ENCODE data around the gene STK16. TPM values are rescaled to one million over a fixed set of nuclear protein-coding genes. Genes with fewer than 3 reads are reported as not detected.

STK16 gene
- total RNA-seq, 3 donors from 2014 or later, result 13.1 to 18.1 (median 16.4) TPM

DNA sequence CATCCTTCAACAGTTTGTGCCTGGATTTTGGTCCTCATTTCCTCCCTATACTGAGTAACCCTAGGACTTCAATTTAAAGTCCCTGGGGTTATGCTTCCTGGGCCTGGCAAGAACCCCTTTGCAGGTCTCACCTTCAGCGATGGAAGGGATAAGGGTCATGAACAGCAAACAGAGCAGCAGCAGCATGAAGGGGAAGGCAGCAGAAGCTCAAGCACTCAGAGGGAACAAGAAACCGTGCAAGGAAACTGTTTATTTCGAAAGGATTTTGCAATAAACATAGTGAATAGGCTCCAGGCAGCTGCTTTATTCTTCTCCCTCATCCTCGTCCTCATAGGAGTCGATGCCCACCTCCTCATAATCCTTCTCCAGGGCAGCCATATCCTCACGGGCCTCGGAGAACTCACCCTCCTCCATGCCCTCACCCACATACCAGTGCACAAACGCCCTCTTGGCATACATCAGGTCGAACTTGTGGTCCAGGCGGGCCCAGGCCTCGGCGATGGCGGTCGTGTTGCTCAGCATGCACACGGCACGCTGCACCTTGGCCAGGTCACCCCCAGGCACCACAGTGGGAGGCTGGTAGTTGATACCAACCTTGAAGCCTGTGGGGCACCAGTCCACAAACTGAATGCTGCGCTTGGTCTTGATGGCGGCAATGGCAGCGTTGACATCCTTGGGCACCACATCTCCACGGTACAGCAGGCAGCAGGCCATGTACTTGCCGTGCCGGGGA lies 4.9 kb downstream of the STK16 start:
- TF ChIP-seq CTCF (IDR thresholded peaks at IDR 0.05) (no peak), POLR2AphosphoS5 (IDR thresholded peaks at IDR 0.05) (no peak), POLR2A (IDR thresholded peaks at IDR 0.05) (no peak)
- peak overlapping the region in 1 of 3 donors; percentile 43 for H3K4me3 ChIP-seq
- H3K27ac ChIP-seq, result peak overlapping the region; percentile 93 to 98
- peaks cover 19 to 24% of the 10 kb centered on the region in 2 donors for H3K4me1 ChIP-seq
- H3K27me3 ChIP-seq, result no peaks in the 10 kb centered on the region
- DNase-seq (ENCODE audit: low spot score in 2 of 2), result no peak
- no peaks in the 10 kb centered on the region for H3K9me3 ChIP-seq
- H3K36me3 ChIP-seq, result no peaks in the 10 kb centered on the region
- intact Hi-C loops (cut with DNase I; ENCODE audit: low total_unique reads), result no loop called here

DNA sequence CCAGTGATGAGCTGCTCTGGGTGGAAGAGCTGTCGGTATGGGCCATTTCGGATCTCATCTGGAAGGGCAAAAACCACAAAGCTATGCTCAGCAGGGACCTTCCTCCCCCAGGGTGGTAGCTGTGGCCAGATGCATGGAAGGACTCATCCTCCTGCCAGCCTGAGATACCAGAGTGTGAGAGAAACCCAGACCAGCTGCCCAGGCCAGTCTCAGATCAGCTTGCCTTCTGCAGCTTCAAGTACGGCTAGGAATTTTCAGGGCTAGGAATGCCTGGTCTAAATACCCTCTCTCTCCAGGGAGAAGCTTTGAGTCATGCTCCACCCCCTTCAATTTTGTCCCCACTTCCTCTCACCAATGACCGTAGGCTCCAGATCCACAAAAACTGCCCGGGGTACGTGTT lies 6.4 kb downstream of the STK16 start:
- Histone ChIP-seq H3K4me1 (peaks cover 19 to 24% of the 10 kb centered on the region in 2 donors), H3K36me3 (no peaks in the 10 kb centered on the region), H3K9me3 (no peaks in the 10 kb centered on the region), H3K27me3 (no peaks in the 10 kb centered on the region), H3K4me3 (peak overlapping the region in 1 of 3 donors; percentile 76), H3K27ac (peak overlapping the region; percentile 93 to 98)
- intact Hi-C loops (cut with DNase I; ENCODE audit: low total_unique reads), result no loop called here
- TF ChIP-seq POLR2AphosphoS5 (IDR thresholded peaks at IDR 0.05) (no peak), CTCF (IDR thresholded peaks at IDR 0.05) (no peak), POLR2A (IDR thresholded peaks at IDR 0.05) (no peak)
- no peak for DNase-seq (ENCODE audit: low spot score in 2 of 2)

DNA sequence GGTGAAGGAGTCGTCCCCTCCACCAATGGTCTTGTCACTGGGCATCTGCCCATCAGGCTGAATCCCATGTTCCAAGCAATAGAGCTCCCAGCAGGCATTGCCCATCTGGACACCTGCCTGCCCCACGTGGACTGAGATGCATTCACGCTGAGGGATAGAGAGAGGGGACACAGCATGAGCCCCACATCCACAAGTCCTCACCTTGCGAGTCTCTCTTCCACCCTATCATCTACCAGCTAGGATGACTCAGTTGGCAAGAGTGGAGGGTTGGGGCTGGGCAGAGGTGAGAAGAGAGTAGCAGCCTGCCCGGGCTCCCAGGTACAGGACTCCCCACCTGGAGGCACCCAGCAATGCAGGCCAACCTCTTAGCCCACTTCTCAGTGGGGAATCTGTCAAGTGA lies 6.8 kb downstream of the STK16 start:
- intact Hi-C loops (cut with DNase I; ENCODE audit: low total_unique reads), result no loop called here
- H3K4me1 ChIP-seq, result peaks cover 19 to 24% of the 10 kb centered on the region in 2 donors
- no peaks in the 10 kb centered on the region for H3K27me3 ChIP-seq
- H3K4me3 ChIP-seq, result peak overlapping the region; percentile 55 to 76 (median 69)
- no peaks in the 10 kb centered on the region for H3K9me3 ChIP-seq
- H3K27ac ChIP-seq, result peak overlapping the region; percentile 93 to 98
- no peak for DNase-seq (ENCODE audit: low spot score in 2 of 2)
- no peaks in the 10 kb centered on the region for H3K36me3 ChIP-seq
- TF ChIP-seq CTCF (IDR thresholded peaks at IDR 0.05) (no peak), POLR2AphosphoS5 (IDR thresholded peaks at IDR 0.05) (no peak), POLR2A (IDR thresholded peaks at IDR 0.05) (no peak)

GRCh38 chr2:219252570-219252899 lies 7.3 kb downstream of the STK16 start:
- Histone ChIP-seq H3K4me3 (peak overlapping the region; percentile 55 to 76 (median 69)), H3K36me3 (no peaks in the 10 kb centered on the region), H3K4me1 (peaks cover 19 to 23% of the 10 kb centered on the region in 2 donors), H3K9me3 (no peaks in the 10 kb centered on the region), H3K27ac (peak overlapping the region; percentile 93 to 98), H3K27me3 (no peaks in the 10 kb centered on the region)
- DNase-seq (ENCODE audit: low spot score in 2 of 2), result no peak
- TF ChIP-seq CTCF (IDR thresholded peaks at IDR 0.05) (no peak), POLR2A (IDR thresholded peaks at IDR 0.05) (no peak), POLR2AphosphoS5 (IDR thresholded peaks at IDR 0.05) (no peak)
- intact Hi-C loops (cut with DNase I; ENCODE audit: low total_unique reads), result no loop called here

DNA sequence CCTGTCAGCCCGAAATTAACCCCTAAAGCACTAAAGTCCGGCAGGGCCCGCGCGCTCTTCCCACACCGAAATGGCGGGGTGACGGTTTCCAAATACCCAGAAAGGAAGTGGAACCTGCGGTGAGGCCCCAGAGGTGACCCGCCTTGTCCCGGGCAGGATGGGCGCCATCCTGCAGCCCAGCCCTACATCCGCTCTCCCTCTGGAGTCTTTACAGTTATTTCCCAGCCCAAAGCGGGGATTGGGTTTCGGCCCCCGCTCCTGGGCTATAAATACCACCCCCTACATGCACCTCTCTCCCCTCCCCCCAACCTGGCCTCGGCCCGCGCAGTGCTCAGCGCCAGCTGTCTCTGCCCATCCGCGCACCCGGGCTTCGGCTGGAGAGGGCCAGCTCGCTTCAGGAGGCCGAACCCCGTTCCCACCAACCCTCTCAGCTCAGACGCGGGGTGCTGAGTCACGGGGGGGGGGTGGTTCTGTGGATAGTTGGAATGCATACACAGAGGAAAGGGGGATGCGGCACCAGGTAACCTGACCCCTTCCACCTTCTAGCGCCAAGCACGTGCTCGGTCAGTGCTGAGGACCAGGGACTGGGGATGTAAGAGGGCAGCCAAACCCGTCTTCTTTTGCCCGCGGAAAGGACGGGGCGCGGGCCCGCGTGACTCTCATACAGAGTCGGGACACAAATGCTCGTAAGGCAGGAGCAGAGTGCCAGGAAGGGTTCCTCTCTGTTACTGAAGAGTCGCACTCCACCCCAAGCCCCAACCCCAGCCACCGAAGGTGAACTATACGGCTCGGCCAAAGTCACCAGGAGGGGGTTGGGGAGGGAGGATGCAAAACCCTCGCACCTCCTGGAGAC lies 7.8 kb downstream of the STK16 start, which contains the start of gene TUBA4B:
Gene TUBA4B, plus strand, starts transcription at position 344 of the 853 bp plus-strand sequence. Its CDS starts 165 bp downstream, at position 509.
- no peak for DNase-seq (ENCODE audit: low spot score in 2 of 2)

More for the DNA sequence above, 7.8 kb downstream of the STK16 start, which contains the start of gene TUBA4B:
- Histone ChIP-seq H3K4me1 (peaks cover 17 to 18% of the 10 kb centered on the region in 2 donors), H3K9me3 (no peaks in the 10 kb centered on the region), H3K36me3 (no peaks in the 10 kb centered on the region), H3K27me3 (no peaks in the 10 kb centered on the region), H3K27ac (peak within 1 kb of the TSS; percentile 93 to 98), H3K4me3 (peak within 1 kb of the TSS; percentile 55 to 76 (median 69))
- TF ChIP-seq CTCF (IDR thresholded peaks at IDR 0.05) (no peak), POLR2A (IDR thresholded peaks at IDR 0.05) (no peak), POLR2AphosphoS5 (IDR thresholded peaks at IDR 0.05) (no peak)
- intact Hi-C loops (cut with DNase I; ENCODE audit: low total_unique reads), result no loop called here

All from breast epithelium (tissue), 4 donors.